HEK293 (cell line): ENCODE results near the gene HLA-DRB1.

Source experiments
- CTCF ChIA-PET: fragments of 350-600 bp; formaldehyde crosslinking; extraction: SDS; loops from one replicate; lab custom pipeline; 2021; ENCODE audit warnings: antibody characterized with exemption; lab: Yijun Ruan, JAX
- POLR2A ChIA-PET: fragments of 300-600 bp; formaldehyde crosslinking; extraction: SDS; loops from one replicate; lab custom pipeline; 2020; ENCODE audit warnings: antibody characterized with exemption, inconsistent platforms; lab: Yijun Ruan, JAX
- H3K27ac ChIP-seq: fragments of 200-500 bp; sonication (Bioruptor generic); 2 replicates; pipeline ENCODE4 v1.5.1; 2014; ENCODE audit warnings: low read depth, low read length, control low read depth, inconsistent platforms; ENCODE audit errors: extremely low read depth
- H3K36me3 ChIP-seq, 2 experiments: fragments of 200-500 bp in 1 of 2; sonication (Bioruptor generic) in 1 of 2; 1 replicate in 1 of 2; 2 replicates in 1 of 2; pipeline ENCODE4 v1.5.1; 2014 to 2017; ENCODE audit warnings: inconsistent platforms in 2 of 2, low read length in 2 of 2; ENCODE audit not compliant: control insufficient read depth in 2 of 2, insufficient read depth in 1 of 2
- H3K4me1 ChIP-seq: fragments of 200-500 bp; sonication (Bioruptor generic); 2 replicates; pipeline ENCODE4 v1.5.1; 2014; ENCODE audit warnings: mild to moderate bottlenecking, low read length, inconsistent platforms; ENCODE audit not compliant: control insufficient read depth, insufficient read depth
- H3K4me3 ChIP-seq: 2 replicates; pipeline ENCODE4 v1.5.1; 2011; ENCODE audit warnings: low read depth, mild to moderate bottlenecking, control low read depth, low read length, moderate library complexity
- H3K9me3 ChIP-seq: fragments of 200-500 bp; sonication (Bioruptor generic); 2 replicates; pipeline ENCODE4 v1.5.1; 2014; ENCODE audit warnings: low read depth, low read length, inconsistent platforms; ENCODE audit not compliant: control insufficient read depth, insufficient read depth
- GLI4 ChIP-seq: fragments of 450-650 bp; formaldehyde crosslinking; IDR thresholded peaks from 2 replicates; pipeline ENCODE4 v1.5.1; 2016; ENCODE audit warnings: missing biosample characterization, missing genetic modification characterization
- HOXC10 ChIP-seq: sonication (generic); formaldehyde crosslinking; IDR thresholded peaks from 2 replicates; pipeline ENCODE4 v1.8.1; 2023; ENCODE audit warnings: mild to moderate bottlenecking, missing genetic modification reagents
- TCF7L2 ChIP-seq: IDR thresholded peaks from 2 replicates; pipeline ENCODE4 v1.6.1; 2011; ENCODE audit warnings: low read depth, mild to moderate bottlenecking, inconsistent platforms, low read length, moderate library complexity, borderline replicate concordance
- ZBTB20 ChIP-seq: fragments of 450-650 bp; formaldehyde crosslinking; IDR thresholded peaks from 2 replicates; pipeline ENCODE4 v1.5.1; 2016; ENCODE audit warnings: missing biosample characterization, missing genetic modification characterization
- ZBTB48 ChIP-seq: fragments of 450-650 bp; formaldehyde crosslinking; IDR thresholded peaks from 2 replicates; pipeline ENCODE4 v1.5.1; 2016; ENCODE audit warnings: missing biosample characterization, missing genetic modification characterization
- ZBTB8A ChIP-seq: fragments of 450-650 bp; formaldehyde crosslinking; IDR thresholded peaks from 2 replicates; pipeline ENCODE4 v1.5.1; 2016; ENCODE audit warnings: missing biosample characterization, missing genetic modification characterization
- ZNF23 ChIP-seq: fragments of 450-650 bp; formaldehyde crosslinking; IDR thresholded peaks from 2 replicates; pipeline ENCODE4 v1.5.1; 2016; ENCODE audit warnings: missing biosample characterization, missing genetic modification characterization, borderline replicate concordance
- ZNF416 ChIP-seq: fragments of 450-650 bp; formaldehyde crosslinking; IDR thresholded peaks from 2 replicates; pipeline ENCODE4 v1.5.1; 2016; ENCODE audit warnings: missing biosample characterization, missing genetic modification characterization
- ZNF530 ChIP-seq: fragments of 450-650 bp; formaldehyde crosslinking; IDR thresholded peaks from 2 replicates; pipeline ENCODE4 v1.5.1; 2016; ENCODE audit warnings: low read depth, missing biosample characterization, missing genetic modification characterization
- ZNF548 ChIP-seq: fragments of 450-650 bp; formaldehyde crosslinking; IDR thresholded peaks from 2 replicates; pipeline ENCODE4 v1.5.1; 2016; ENCODE audit warnings: missing biosample characterization, missing genetic modification characterization
- ZNF549 ChIP-seq: fragments of 450-650 bp; IDR thresholded peaks from 2 replicates; pipeline ENCODE4 v1.5.1; 2018; ENCODE audit warnings: missing biosample characterization, missing genetic modification characterization, mild to moderate bottlenecking, inconsistent platforms, moderate library complexity
- ZNF621 ChIP-seq: fragments of 450-650 bp; formaldehyde crosslinking; IDR thresholded peaks from 2 replicates; pipeline ENCODE4 v1.5.1; 2017; ENCODE audit warnings: missing biosample characterization, missing genetic modification characterization
- ZNF654 ChIP-seq: fragments of 450-650 bp; formaldehyde crosslinking; IDR thresholded peaks from 2 replicates; pipeline ENCODE4 v1.5.1; 2016; ENCODE audit warnings: low read depth, missing biosample characterization, missing genetic modification characterization
- ZNF664 ChIP-seq: fragments of 450-650 bp; formaldehyde crosslinking; IDR thresholded peaks from 2 replicates; pipeline ENCODE4 v1.5.1; 2016; ENCODE audit warnings: missing biosample characterization, missing genetic modification characterization
- ZNF843 ChIP-seq: fragments of 450-650 bp; formaldehyde crosslinking; IDR thresholded peaks from 2 replicates; pipeline ENCODE4 v1.5.1; 2016; ENCODE audit warnings: missing biosample characterization, missing genetic modification characterization
- TF ChIP-seq, protein P1 (sequence below): fragments of 450-650 bp; formaldehyde crosslinking; IDR thresholded peaks from 2 replicates; pipeline ENCODE4 v1.5.1; 2016; ENCODE audit warnings: missing biosample characterization, missing genetic modification characterization, borderline replicate concordance
- TF ChIP-seq, protein P2 (sequence below): fragments of 450-650 bp; formaldehyde crosslinking; IDR thresholded peaks from 2 replicates; pipeline ENCODE4 v1.5.1; 2016; ENCODE audit warnings: missing biosample characterization, missing genetic modification characterization
- TF ChIP-seq, protein P3 (sequence below): fragments of 450-650 bp; formaldehyde crosslinking; IDR thresholded peaks from 2 replicates; pipeline ENCODE4 v1.5.1; 2016; ENCODE audit warnings: missing biosample characterization, missing genetic modification characterization
- TF ChIP-seq, protein P4 (sequence below): fragments of 450-650 bp; formaldehyde crosslinking; IDR thresholded peaks from 2 replicates; pipeline ENCODE4 v1.5.1; 2016; ENCODE audit warnings: missing biosample characterization, missing genetic modification characterization
- TF ChIP-seq, protein P5 (sequence below): fragments of 450-650 bp; formaldehyde crosslinking; IDR thresholded peaks from 2 replicates; pipeline ENCODE4 v1.5.1; 2017; ENCODE audit warnings: missing biosample characterization, missing genetic modification characterization

HLA-DRB1 gene

DNA sequence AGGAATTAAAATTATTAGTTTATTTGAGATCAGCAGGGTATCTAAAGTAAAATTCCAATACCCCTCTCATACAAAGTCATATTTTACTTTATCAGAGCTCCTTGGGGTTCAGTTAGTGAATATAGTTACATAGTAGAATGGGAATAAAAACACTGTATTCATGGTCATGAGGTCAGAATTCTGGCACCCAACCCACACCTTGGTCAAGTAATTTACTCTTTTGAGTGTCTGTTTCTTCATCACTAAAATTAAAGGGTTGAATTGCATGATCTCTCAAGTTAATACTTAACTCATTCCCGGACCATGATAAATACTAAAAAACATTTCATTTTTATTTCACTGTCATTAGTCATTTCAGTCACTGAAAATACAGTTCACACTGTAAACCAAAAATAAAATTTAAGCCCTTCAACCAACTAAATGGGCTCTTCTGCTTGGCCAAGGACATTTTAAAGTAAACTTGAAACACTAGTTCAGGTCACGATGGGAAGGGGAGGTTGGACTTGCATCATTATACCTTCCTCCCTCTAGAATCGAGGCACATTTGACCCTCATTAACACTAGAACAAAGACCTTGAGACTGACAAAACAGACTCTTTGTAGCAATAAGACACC, 21.1 kb upstream of the HLA-DRB1 start:
- POLR2A ChIA-PET, result no interaction called here
- TF ChIP-seq TCF7L2 (no peak), ZNF654 (tag by site-specific recombination) (no peak), GLI4 (tag by site-specific recombination) (no peak), ZNF548 (no peak), ZNF530 (tag by site-specific recombination) (no peak), ZNF621 (tag by site-specific recombination) (no peak)
- TF ChIP-seq, protein P1, sequence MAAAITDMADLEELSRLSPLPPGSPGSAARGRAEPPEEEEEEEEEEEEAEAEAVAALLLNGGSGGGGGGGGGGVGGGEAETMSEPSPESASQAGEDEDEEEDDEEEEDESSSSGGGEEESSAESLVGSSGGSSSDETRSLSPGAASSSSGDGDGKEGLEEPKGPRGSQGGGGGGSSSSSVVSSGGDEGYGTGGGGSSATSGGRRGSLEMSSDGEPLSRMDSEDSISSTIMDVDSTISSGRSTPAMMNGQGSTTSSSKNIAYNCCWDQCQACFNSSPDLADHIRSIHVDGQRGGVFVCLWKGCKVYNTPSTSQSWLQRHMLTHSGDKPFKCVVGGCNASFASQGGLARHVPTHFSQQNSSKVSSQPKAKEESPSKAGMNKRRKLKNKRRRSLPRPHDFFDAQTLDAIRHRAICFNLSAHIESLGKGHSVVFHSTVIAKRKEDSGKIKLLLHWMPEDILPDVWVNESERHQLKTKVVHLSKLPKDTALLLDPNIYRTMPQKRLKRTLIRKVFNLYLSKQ (tag by site-specific recombination), result no peak
- no peak overlapping the region for H3K4me3 ChIP-seq
- no peaks in the 10 kb centered on the region for H3K36me3 ChIP-seq
- no peaks in the 10 kb centered on the region for H3K9me3 ChIP-seq
- H3K27ac ChIP-seq, result no peak overlapping the region
- CTCF ChIA-PET, result interaction anchor here (1.2 to 2.2 kb wide), 2 partner anchors 12 to 81 kb away, joined by 3 to 8 read pairs; no protein-coding TSS in a partner anchor
- no peaks in the 10 kb centered on the region for H3K4me1 ChIP-seq

DNA sequence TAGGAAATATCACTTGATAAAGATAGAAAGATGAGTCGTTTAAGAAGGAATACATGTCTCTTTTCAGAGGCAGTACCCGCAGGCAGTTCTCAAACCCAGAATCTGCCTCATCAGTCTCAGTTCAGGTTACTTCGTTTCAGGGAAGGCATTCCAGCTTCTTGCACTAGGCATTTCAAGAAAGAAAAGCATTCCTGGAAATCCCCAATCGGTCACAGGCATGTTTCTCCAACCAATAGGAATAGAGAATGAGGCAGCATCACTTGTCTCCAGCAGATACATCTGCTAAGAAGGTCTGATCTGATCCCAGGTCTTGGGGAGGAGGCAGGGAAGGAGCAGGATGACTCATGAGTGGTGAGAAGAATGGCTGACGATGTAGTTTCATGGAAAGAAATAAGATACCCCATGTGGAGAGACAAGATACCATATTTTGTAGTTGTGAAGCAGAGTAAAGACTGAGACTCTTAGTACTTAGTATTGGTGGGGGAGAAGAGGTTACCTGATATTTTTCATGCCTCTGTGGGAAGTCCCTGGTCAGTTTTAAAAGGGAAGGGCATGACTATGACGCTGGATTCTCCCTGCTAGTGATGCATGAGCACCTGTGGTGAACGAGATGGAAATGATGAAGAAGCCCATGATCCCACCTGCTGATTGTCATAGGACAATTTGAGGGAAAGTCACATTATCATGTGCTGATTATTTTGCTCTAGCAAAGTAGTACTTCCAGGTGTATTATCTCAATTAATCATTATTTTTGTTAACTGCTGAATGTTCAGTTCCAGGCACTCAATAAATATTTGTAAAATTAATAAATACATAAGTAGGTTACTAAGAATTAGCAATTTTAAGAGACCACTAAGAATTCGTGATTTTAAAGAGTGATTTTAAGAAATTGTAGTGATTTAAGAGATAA, 20.3 kb upstream of the HLA-DRB1 start:
- Histone ChIP-seq H3K36me3 (no peaks in the 10 kb centered on the region), H3K4me3 (peak overlapping the region; percentile 30), H3K4me1 (no peaks in the 10 kb centered on the region), H3K27ac (no peak overlapping the region), H3K9me3 (no peaks in the 10 kb centered on the region)
- CTCF ChIA-PET, result interaction anchor here (0.6 to 1.5 kb wide), 8 partner anchors 10 to 196 kb away, joined by 3 to 9 read pairs (median 3); no protein-coding TSS in a partner anchor
- POLR2A ChIA-PET, result no interaction called here
- TF ChIP-seq ZNF416 (tag by site-specific recombination) (no peak), ZBTB8A (tag by site-specific recombination) (no peak), ZNF664 (peak; percentile 96), ZBTB20 (tag by site-specific recombination) (peak; percentile 45; the same call in 1 of the 2 replicates), ZNF843 (no peak), ZNF23 (tag by site-specific recombination) (no peak), ZBTB48 (tag by site-specific recombination) (no peak), HOXC10 (CRISPR knock-in tag) (no peak), ZNF549 (no peak)
- TF ChIP-seq, protein P2, sequence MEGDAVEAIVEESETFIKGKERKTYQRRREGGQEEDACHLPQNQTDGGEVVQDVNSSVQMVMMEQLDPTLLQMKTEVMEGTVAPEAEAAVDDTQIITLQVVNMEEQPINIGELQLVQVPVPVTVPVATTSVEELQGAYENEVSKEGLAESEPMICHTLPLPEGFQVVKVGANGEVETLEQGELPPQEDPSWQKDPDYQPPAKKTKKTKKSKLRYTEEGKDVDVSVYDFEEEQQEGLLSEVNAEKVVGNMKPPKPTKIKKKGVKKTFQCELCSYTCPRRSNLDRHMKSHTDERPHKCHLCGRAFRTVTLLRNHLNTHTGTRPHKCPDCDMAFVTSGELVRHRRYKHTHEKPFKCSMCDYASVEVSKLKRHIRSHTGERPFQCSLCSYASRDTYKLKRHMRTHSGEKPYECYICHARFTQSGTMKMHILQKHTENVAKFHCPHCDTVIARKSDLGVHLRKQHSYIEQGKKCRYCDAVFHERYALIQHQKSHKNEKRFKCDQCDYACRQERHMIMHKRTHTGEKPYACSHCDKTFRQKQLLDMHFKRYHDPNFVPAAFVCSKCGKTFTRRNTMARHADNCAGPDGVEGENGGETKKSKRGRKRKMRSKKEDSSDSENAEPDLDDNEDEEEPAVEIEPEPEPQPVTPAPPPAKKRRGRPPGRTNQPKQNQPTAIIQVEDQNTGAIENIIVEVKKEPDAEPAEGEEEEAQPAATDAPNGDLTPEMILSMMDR (tag by site-specific recombination), result no peak
- TF ChIP-seq, protein P3, sequence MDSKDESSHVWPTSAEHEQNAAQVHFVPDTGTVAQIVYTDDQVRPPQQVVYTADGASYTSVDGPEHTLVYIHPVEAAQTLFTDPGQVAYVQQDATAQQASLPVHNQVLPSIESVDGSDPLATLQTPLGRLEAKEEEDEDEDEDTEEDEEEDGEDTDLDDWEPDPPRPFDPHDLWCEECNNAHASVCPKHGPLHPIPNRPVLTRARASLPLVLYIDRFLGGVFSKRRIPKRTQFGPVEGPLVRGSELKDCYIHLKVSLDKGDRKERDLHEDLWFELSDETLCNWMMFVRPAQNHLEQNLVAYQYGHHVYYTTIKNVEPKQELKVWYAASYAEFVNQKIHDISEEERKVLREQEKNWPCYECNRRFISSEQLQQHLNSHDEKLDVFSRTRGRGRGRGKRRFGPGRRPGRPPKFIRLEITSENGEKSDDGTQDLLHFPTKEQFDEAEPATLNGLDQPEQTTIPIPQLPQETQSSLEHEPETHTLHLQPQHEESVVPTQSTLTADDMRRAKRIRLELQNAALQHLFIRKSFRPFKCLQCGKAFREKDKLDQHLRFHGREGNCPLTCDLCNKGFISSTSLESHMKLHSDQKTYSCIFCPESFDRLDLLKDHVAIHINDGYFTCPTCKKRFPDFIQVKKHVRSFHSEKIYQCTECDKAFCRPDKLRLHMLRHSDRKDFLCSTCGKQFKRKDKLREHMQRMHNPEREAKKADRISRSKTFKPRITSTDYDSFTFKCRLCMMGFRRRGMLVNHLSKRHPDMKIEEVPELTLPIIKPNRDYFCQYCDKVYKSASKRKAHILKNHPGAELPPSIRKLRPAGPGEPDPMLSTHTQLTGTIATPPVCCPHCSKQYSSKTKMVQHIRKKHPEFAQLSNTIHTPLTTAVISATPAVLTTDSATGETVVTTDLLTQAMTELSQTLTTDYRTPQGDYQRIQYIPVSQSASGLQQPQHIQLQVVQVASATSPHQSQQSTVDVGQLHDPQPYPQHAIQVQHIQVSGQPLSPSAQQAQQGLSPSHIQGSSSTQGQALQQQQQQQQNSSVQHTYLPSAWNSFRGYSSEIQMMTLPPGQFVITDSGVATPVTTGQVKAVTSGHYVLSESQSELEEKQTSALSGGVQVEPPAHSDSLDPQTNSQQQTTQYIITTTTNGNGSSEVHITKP (tag by site-specific recombination), result peak; percentile 86
- TF ChIP-seq, protein P4, sequence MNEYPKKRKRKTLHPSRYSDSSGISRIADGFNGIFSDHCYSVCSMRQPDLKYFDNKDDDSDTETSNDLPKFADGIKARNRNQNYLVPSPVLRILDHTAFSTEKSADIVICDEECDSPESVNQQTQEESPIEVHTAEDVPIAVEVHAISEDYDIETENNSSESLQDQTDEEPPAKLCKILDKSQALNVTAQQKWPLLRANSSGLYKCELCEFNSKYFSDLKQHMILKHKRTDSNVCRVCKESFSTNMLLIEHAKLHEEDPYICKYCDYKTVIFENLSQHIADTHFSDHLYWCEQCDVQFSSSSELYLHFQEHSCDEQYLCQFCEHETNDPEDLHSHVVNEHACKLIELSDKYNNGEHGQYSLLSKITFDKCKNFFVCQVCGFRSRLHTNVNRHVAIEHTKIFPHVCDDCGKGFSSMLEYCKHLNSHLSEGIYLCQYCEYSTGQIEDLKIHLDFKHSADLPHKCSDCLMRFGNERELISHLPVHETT (tag by site-specific recombination), result no peak
- TF ChIP-seq, protein P5, sequence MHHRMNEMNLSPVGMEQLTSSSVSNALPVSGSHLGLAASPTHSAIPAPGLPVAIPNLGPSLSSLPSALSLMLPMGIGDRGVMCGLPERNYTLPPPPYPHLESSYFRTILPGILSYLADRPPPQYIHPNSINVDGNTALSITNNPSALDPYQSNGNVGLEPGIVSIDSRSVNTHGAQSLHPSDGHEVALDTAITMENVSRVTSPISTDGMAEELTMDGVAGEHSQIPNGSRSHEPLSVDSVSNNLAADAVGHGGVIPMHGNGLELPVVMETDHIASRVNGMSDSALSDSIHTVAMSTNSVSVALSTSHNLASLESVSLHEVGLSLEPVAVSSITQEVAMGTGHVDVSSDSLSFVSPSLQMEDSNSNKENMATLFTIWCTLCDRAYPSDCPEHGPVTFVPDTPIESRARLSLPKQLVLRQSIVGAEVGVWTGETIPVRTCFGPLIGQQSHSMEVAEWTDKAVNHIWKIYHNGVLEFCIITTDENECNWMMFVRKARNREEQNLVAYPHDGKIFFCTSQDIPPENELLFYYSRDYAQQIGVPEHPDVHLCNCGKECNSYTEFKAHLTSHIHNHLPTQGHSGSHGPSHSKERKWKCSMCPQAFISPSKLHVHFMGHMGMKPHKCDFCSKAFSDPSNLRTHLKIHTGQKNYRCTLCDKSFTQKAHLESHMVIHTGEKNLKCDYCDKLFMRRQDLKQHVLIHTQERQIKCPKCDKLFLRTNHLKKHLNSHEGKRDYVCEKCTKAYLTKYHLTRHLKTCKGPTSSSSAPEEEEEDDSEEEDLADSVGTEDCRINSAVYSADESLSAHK (tag by site-specific recombination), result no peak
